HepG2 (cell line): Measurements from ENCODE around the gene ADAMTS17. TPM values are rescaled to one million over a fixed set of nuclear protein-coding genes. Genes with fewer than 3 reads are reported as not detected.

ENCODE experiments used
- ATAC-seq: fragments of 200-7000 bp; cut with Tn5 transposase; 3 replicates; pipeline ENCODE4 v1.9.1; 2020; ENCODE audit warnings: mild to moderate bottlenecking, moderate library complexity
- BruUV-seq: library from RNA; stranded (reverse); fragments of 400-500 nt; replicated peaks from 2 replicates; lab custom pipeline; 2021; lab: Mats Ljungman, UMichigan
- CTCF ChIA-PET: fragments of 300-600 bp; formaldehyde crosslinking; extraction: SDS; loops from one replicate; lab custom pipeline; 2021; ENCODE audit warnings: low total read pairs, inconsistent platforms, low intra/inter-chr PET ratio; lab: Yijun Ruan, JAX
- POLR2A ChIA-PET: fragments of 350-600 bp; sonication (Branson Sonifier 250); formaldehyde crosslinking; loops from one replicate; lab custom pipeline; 2020; ENCODE audit warnings: antibody characterized with exemption, inconsistent platforms; lab: Yijun Ruan, JAX
- DNase-seq: peaks from one replicate; pipeline ENCODE4 v3.0.0-alpha.2; 2015; ENCODE audit warnings: low spot score
- FAIRE-seq: peaks from 3 replicates; lab custom pipeline; 2011; peaks lifted over from hg19 to GRCh38; lab: Jason Lieb, UNC
- H2AFZ ChIP-seq: one replicate; pipeline ENCODE4 v1.6.1; 2011; ENCODE audit warnings: low read length, inconsistent platforms
- H3K27ac ChIP-seq: fragments of 300-600 bp; 3 replicates; pipeline ENCODE4 v1.8.0; 2011; ENCODE audit warnings: mixed run types, mild to moderate bottlenecking, mixed read lengths, low read length, inconsistent platforms; ENCODE audit not compliant: insufficient read depth; ENCODE audit errors: extremely low read length
- H3K27me3 ChIP-seq, 2 experiments: fragments of 200-600 bp in 1 of 2; 2 replicates in 1 of 2; 3 replicates in 1 of 2; pipeline versions ENCODE4 v1.6.0 to v1.8.0; 2011; ENCODE audit warnings: low read length in 2 of 2, mild to moderate bottlenecking in 2 of 2, moderate library complexity in 2 of 2, inconsistent platforms in 1 of 2; ENCODE audit not compliant: insufficient read depth in 2 of 2, control insufficient read depth in 1 of 2
- H3K36me3 ChIP-seq, 2 experiments: fragments of 200-600 bp in 1 of 2; replicated peaks in 1 of 2; 2 replicates in 1 of 2; 3 replicates in 1 of 2; pipeline versions ENCODE4 v1.5.1 to v1.8.0; 2011; ENCODE audit warnings: low read length in 2 of 2, inconsistent platforms in 1 of 2; ENCODE audit not compliant: insufficient read depth in 2 of 2, control insufficient read depth in 1 of 2
- H3K4me1 ChIP-seq: 2 replicates; pipeline ENCODE4 v1.5.1; 2012; ENCODE audit warnings: low read length, inconsistent platforms; ENCODE audit not compliant: insufficient read depth
- H3K4me2 ChIP-seq: 2 replicates; pipeline ENCODE4 v1.6.0; 2011; ENCODE audit warnings: low read depth, low read length, inconsistent platforms
- H3K4me3 ChIP-seq, 3 experiments: fragments of 200-600 bp in 1 of 3; sonication (generic), shearing (Covaris generic) in 1 of 3; replicated peaks in 1 of 3; 2 replicates each; pipeline ENCODE4 v1.5.1; 2011 to 2016; ENCODE audit warnings: low read length in 3 of 3, inconsistent platforms in 2 of 3, low read depth in 2 of 3, mild to moderate bottlenecking in 2 of 3, control low read depth in 1 of 3, mixed read lengths in 1 of 3; ENCODE audit not compliant: insufficient read depth in 1 of 3
- H3K79me2 ChIP-seq: one replicate; pipeline ENCODE4 v1.6.1; 2011; ENCODE audit warnings: low read length, inconsistent platforms; ENCODE audit not compliant: insufficient read depth
- H3K9ac ChIP-seq: 2 replicates; pipeline ENCODE4 v1.6.0; 2011; ENCODE audit warnings: mild to moderate bottlenecking, low read depth, low read length, inconsistent platforms; ENCODE audit not compliant: insufficient read depth
- H3K9me3 ChIP-seq: 2 replicates; pipeline ENCODE4 v1.5.1; 2012; ENCODE audit warnings: mild to moderate bottlenecking, low read length
- H4K20me1 ChIP-seq: 2 replicates; pipeline ENCODE4 v1.6.0; 2011; ENCODE audit warnings: inconsistent platforms, mild to moderate bottlenecking, low read length, moderate library complexity; ENCODE audit not compliant: insufficient read depth
- CREB3 ChIP-seq: sonication (generic); formaldehyde crosslinking; IDR thresholded peaks from 2 replicates; pipeline ENCODE4 v1.5.0; 2020; ENCODE audit warnings: missing genetic modification reagents
- HINFP ChIP-seq: sonication (generic); formaldehyde crosslinking; IDR thresholded peaks from 2 replicates; pipeline ENCODE4 v1.4.0; 2020; ENCODE audit warnings: low read depth, mild to moderate bottlenecking, missing genetic modification reagents
- HNF4A ChIP-seq: sonication (generic); formaldehyde crosslinking; IDR thresholded peaks from 2 replicates; pipeline ENCODE4 v1.4.0; 2020; ENCODE audit warnings: missing genetic modification reagents
- NR2F6 ChIP-seq, 2 experiments: IDR thresholded peaks; 2 replicates each; pipeline ENCODE4 v1.6.1; 2016; ENCODE audit warnings: antibody characterized with exemption in 1 of 2, mild to moderate bottlenecking in 1 of 2
- PBX2 ChIP-seq: IDR thresholded peaks from 2 replicates; pipeline ENCODE4 v1.6.1; 2016; ENCODE audit warnings: control low read depth
- SNRNP70 ChIP-seq: fragments of 200-400 bp; formaldehyde crosslinking; IDR thresholded peaks from 2 replicates; pipeline ENCODE4 v1.6.1; 2017; ENCODE audit warnings: mild to moderate bottlenecking, low read depth, low read length, moderate library complexity
- TBL1XR1 ChIP-seq: fragments of 150-350 bp; IDR thresholded peaks from 2 replicates; pipeline ENCODE4 v1.6.1; 2014; ENCODE audit warnings: borderline replicate concordance, low read length; ENCODE audit not compliant: partially characterized antibody
- TFDP1 ChIP-seq: IDR thresholded peaks from 2 replicates; pipeline ENCODE4 v1.6.1; 2016; ENCODE audit warnings: missing compliant biosample characterization, missing genetic modification reagents, borderline replicate concordance
- TFDP2 ChIP-seq: sonication (generic); formaldehyde crosslinking; IDR thresholded peaks from 2 replicates; pipeline ENCODE4 v1.4.0; 2020; ENCODE audit warnings: missing genetic modification reagents
- ZNF124 ChIP-seq: sonication (generic); formaldehyde crosslinking; IDR thresholded peaks from 2 replicates; pipeline ENCODE4 v1.4.0; 2020; ENCODE audit warnings: missing genetic modification reagents
- ZXDC ChIP-seq: sonication (generic); formaldehyde crosslinking; IDR thresholded peaks from 2 replicates; pipeline ENCODE4 v1.5.0; 2020; ENCODE audit warnings: mild to moderate bottlenecking, missing genetic modification reagents
- WGBS: methylation state at CpG from one replicate; pipeline ENCODE4 v1.1.6; 2017; ENCODE audit warnings: low lambda C conversion rate; 5-methylcytosine and 5-hydroxymethylcytosine counted together
- in situ Hi-C: cut with HindIII; loops from 2 replicates; pipeline ENCODE4 v1.10.0; 2017; ENCODE audit warnings: low pct_unique_long_range_greater_than_20kb; ENCODE audit not compliant: extremely low pct_ligation_motif_present
- intact Hi-C: fragments of 100-400 bp; cut with micrococcal nuclease; formaldehyde crosslinking; loops from one replicate; pipeline ENCODE4 v1.10.0; 2022; ENCODE audit not compliant: unreplicated experiment
- polyA plus RNA-seq, 8 experiments: library from polyadenylated mRNA; depleted of rRNA in 3 of 8; stranded (reverse) in 7 of 8; unstranded in 1 of 8; fragments of >200 nt; fragmentation: Illumina TruSeq in 4 of 8; extraction: Trizol in 4 of 8; gene quantifications; 2 replicates each; pipeline versions ENCODE4 v1.2.1 to v1.2.3, GENCODE V29; 2011 to 2016; ENCODE audit warnings: low read depth in 4 of 8, missing spikeins in 1 of 8, mixed read lengths in 1 of 8; ENCODE audit not compliant: insufficient read depth in 1 of 8
- total RNA-seq, 5 experiments: library from RNA; depleted of rRNA; stranded (reverse); fragments of >200 nt; fragmentation: Illumina TruSeq; extraction: Trizol; gene quantifications; 2 replicates each; pipeline ENCODE4 v1.2.3, GENCODE V29; 2016; ENCODE audit warnings: low read depth in 1 of 5

The ADAMTS17 gene
- total and polyA plus RNA-seq, 2 of the 13 experiments (the other 11 are each of a cell fraction or from before 2014, with no cell fraction given) = 0.02 to 0.04 TPM

- peak; percentile 70 for TF ChIP-seq PBX2 (CRISPR knock-in tag)
- no peak for TF ChIP-seq HINFP
- TF ChIP-seq TFDP2 (CRISPR knock-in tag) = no peak
- peak; percentile 71 for TF ChIP-seq HNF4A (CRISPR knock-in tag)
Measured at GRCh38 chr15:100241572-100242482, 99.9 kb downstream of the ADAMTS17 start (continued).

- H3K36me3 ChIP-seq = no peaks in the 10 kb centered on the region
- intact Hi-C loops (no loop called here), in situ Hi-C loops (no loop called here)
- peaks cover 11% of the 10 kb centered on the region for H3K4me1 ChIP-seq
- H3K27me3 ChIP-seq = no peaks in the 10 kb centered on the region; a peak in 1 of 5 replicates
- no peak overlapping the region for H3K27ac ChIP-seq
- DNase-seq (no peak), ATAC-seq (no peak), FAIRE-seq (no peak)
- no peaks in the 10 kb centered on the region for H4K20me1 ChIP-seq
- no peak overlapping the region for H3K4me3 ChIP-seq
- ChIA-PET POLR2A (no interaction called here), CTCF (no interaction called here)
- WGBS = 40% methylated on average over 14 of the region's 15 CpGs
- no TSS peak for BruUV-seq
- H3K79me2 ChIP-seq = no peaks in the 10 kb centered on the region
- H2AFZ ChIP-seq = no peak overlapping the region
- H3K4me2 ChIP-seq = no peak overlapping the region
- no peak overlapping the region for H3K9ac ChIP-seq
- H3K9me3 ChIP-seq = no peaks in the 10 kb centered on the region
- no peak for TF ChIP-seq ZXDC (CRISPR knock-in tag)
- no peak for TF ChIP-seq ZNF124 (CRISPR knock-in tag)
- no peak for TF ChIP-seq NR2F6 (IDR thresholded peaks at IDR 0.05)
- TF ChIP-seq NR2F6 (CRISPR knock-in tag; IDR thresholded peaks at IDR 0.05) = no peak
- no peak for TF ChIP-seq CREB3 (CRISPR knock-in tag)
- TF ChIP-seq TBL1XR1 = no peak
- TF ChIP-seq TFDP1 (CRISPR knock-in tag) = no peak
- no peak for TF ChIP-seq SNRNP70
Measured at GRCh38 chr15:100236981-100237720, 104.6 kb downstream of the ADAMTS17 start.
